Smooth muscle cell (in vitro differentiated cells): ENCODE results near the gene TDRD10. TPM values are rescaled to one million over a fixed set of nuclear protein-coding genes. Genes with fewer than 3 reads are reported as not detected.

Experiments
- DNase-seq: peaks from one replicate; lab custom pipeline; 2025; ENCODE audit not compliant: unreplicated experiment; lab: John Stamatoyannopoulos, UW
- H2AFZ ChIP-seq: fragments of 200-600 bp; sonication (generic); 2 replicates; pipeline ENCODE4 v1.6.0; 2016; ENCODE audit warnings: antibody characterized with exemption, low read depth, mild to moderate bottlenecking
- H3F3A ChIP-seq: fragments of 200-600 bp; sonication (generic); 2 replicates; pipeline ENCODE4 v1.6.0; 2017; ENCODE audit warnings: antibody characterized with exemption, low read depth
- H3K27ac ChIP-seq: fragments of 200-600 bp; sonication (generic); 2 replicates; pipeline ENCODE4 v1.5.1; 2016; ENCODE audit warnings: low read depth, mild to moderate bottlenecking
- H3K27me3 ChIP-seq: fragments of 200-600 bp; sonication (generic); 2 replicates; pipeline ENCODE4 v1.6.1; 2016; ENCODE audit warnings: low read depth, mild to moderate bottlenecking
- H3K36me3 ChIP-seq: fragments of 200-600 bp; sonication (generic); 2 replicates; pipeline ENCODE4 v1.5.1; 2016; ENCODE audit warnings: low read depth
- H3K4me1 ChIP-seq: fragments of 200-600 bp; sonication (generic); 2 replicates; pipeline ENCODE4 v1.5.1; 2016; ENCODE audit warnings: low read depth
- H3K4me2 ChIP-seq: fragments of 200-600 bp; sonication (generic); 2 replicates; pipeline ENCODE4 v1.6.0; 2016; ENCODE audit warnings: mild to moderate bottlenecking
- H3K4me3 ChIP-seq: fragments of 200-600 bp; sonication (generic); 2 replicates; pipeline ENCODE4 v1.5.1; 2016; ENCODE audit warnings: mild to moderate bottlenecking
- H3K79me2 ChIP-seq: fragments of 200-600 bp; sonication (generic); 2 replicates; pipeline ENCODE4 v1.6.0; 2016; ENCODE audit warnings: low read depth, mild to moderate bottlenecking
- H3K9ac ChIP-seq: fragments of 200-600 bp; sonication (generic); 2 replicates; pipeline ENCODE4 v1.6.0; 2016; ENCODE audit warnings: low read depth
- H3K9me3 ChIP-seq: fragments of 200-600 bp; sonication (generic); replicated peaks from 2 replicates; pipeline ENCODE4 v1.5.1; 2016; ENCODE audit warnings: low read depth
- H4K20me1 ChIP-seq: fragments of 200-600 bp; sonication (generic); 2 replicates; pipeline ENCODE4 v1.6.0; 2016; ENCODE audit warnings: low read depth
- WGBS: methylation state at CpG from one replicate; pipeline ENCODE4 v1.1.7; 2016; ENCODE audit warnings: low lambda C conversion rate; 5-methylcytosine and 5-hydroxymethylcytosine counted together
- polyA plus RNA-seq: library from polyadenylated mRNA; unstranded; fragments of >200 nt; fragmentation: Nextera tagmentation; extraction: Ambion mirVana; gene quantifications from 2 replicates; pipeline ENCODE4 v1.2.1, GENCODE V29; 2016
- total RNA-seq: library from RNA; depleted of rRNA; stranded (reverse); fragments of >200 nt; gene quantifications from 2 replicates; pipeline ENCODE4 v1.2.3, GENCODE V29; 2014
- TF ChIP-seq, protein P1 (sequence below): fragments of 200-600 bp; sonication (generic); IDR thresholded peaks from 2 replicates; pipeline ENCODE4 v1.5.1; 2017; ENCODE audit warnings: borderline replicate concordance, mild to moderate bottlenecking, antibody characterized with exemption; ENCODE audit not compliant: insufficient read depth, poor library complexity, severe bottlenecking

Gene TDRD10
- total and polyA plus RNA-seq, 2 experiments from 2014 or later = 0.11 to 0.13 TPM

DNA sequence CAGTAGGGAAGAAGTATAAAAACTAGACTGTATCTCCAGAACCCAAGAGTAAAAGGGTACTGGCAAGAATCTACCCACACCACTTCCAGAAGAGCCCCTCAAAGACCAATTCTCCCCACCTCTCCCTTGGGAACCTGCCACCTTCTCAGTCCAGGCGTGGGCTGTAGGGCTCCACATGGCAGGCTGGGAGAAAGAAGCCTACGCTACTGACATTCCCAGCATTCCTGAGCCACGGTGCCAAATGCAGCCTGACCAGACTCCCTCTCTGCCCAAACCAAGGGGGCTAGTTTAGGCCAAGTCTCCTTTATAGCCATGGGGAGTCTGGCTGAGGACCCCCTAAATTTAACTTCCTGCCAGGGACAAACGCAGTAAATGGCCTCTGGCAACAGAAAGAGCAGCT is 54.4 kb downstream of the TDRD10 start:
- TF ChIP-seq, protein P1, sequence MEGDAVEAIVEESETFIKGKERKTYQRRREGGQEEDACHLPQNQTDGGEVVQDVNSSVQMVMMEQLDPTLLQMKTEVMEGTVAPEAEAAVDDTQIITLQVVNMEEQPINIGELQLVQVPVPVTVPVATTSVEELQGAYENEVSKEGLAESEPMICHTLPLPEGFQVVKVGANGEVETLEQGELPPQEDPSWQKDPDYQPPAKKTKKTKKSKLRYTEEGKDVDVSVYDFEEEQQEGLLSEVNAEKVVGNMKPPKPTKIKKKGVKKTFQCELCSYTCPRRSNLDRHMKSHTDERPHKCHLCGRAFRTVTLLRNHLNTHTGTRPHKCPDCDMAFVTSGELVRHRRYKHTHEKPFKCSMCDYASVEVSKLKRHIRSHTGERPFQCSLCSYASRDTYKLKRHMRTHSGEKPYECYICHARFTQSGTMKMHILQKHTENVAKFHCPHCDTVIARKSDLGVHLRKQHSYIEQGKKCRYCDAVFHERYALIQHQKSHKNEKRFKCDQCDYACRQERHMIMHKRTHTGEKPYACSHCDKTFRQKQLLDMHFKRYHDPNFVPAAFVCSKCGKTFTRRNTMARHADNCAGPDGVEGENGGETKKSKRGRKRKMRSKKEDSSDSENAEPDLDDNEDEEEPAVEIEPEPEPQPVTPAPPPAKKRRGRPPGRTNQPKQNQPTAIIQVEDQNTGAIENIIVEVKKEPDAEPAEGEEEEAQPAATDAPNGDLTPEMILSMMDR = no peak
- peak overlapping the region; percentile 73 for H3K4me3 ChIP-seq
- H3K36me3 ChIP-seq = peaks cover 7% of the 10 kb centered on the region
- H3K27me3 ChIP-seq = no peaks in the 10 kb centered on the region
- H3F3A ChIP-seq = peaks cover 12% of the 10 kb centered on the region
- no peak overlapping the region for H3K27ac ChIP-seq
- no peaks in the 10 kb centered on the region for H3K9me3 ChIP-seq
- no peak overlapping the region for H3K9ac ChIP-seq
- peaks cover 26% of the 10 kb centered on the region for H3K79me2 ChIP-seq
- peaks cover 3% of the 10 kb centered on the region for H3K4me1 ChIP-seq
- DNase-seq = no peak
- no peak overlapping the region for H2AFZ ChIP-seq
- H4K20me1 ChIP-seq = peaks cover 46% of the 10 kb centered on the region
- H3K4me2 ChIP-seq = peak overlapping the region; percentile 93
- WGBS = 6% methylated on average over 4 of the region's 4 CpGs

DNA sequence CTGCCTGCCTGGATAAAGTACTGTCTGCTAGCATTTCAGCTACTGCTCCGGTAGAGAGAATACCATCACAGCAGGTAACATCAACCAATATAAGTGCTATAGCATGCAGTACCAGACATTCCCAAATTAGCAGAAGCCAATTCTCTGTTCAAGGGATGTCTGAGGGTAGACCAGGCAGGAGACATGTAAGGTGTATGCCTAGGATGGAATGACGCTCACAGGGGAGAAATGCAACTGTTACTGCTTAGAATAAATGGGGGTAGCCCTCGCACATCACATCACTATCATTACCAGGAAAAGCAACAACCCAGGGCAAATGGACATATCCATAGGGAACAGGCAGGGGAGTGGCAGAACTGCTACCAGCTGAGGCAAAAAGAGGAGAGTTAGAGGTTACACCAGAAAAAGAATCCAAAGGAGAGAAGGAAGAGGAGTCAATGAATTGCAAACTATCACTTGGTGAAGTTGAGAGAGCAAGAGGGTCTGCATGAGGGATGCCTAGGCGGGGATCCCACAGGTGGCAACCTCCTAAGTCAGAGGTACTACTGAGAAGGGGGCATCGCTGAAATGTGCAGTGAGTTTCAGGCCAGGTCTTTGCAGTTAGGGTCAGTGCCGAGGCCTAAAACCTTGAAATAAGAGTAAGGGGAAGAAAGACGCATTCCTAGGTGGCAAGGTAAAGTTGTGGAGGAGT is 55.4 kb downstream of the TDRD10 start:
- H3F3A ChIP-seq = peaks cover 8% of the 10 kb centered on the region
- H3K36me3 ChIP-seq = peaks cover 7% of the 10 kb centered on the region
- no peaks in the 10 kb centered on the region for H3K9me3 ChIP-seq
- H3K4me1 ChIP-seq = peaks cover 3% of the 10 kb centered on the region
- DNase-seq = no peak
- no peak overlapping the region for H2AFZ ChIP-seq
- 16% methylated on average over 7 of the region's 7 CpGs for WGBS
- H3K9ac ChIP-seq = peak overlapping the region; percentile 52
- peak overlapping the region; percentile 93 for H3K4me2 ChIP-seq
- H3K27me3 ChIP-seq = no peaks in the 10 kb centered on the region
- peak overlapping the region; percentile 73 for H3K4me3 ChIP-seq
- peaks cover 26% of the 10 kb centered on the region for H3K79me2 ChIP-seq
- H3K27ac ChIP-seq = no peak overlapping the region
- TF ChIP-seq, protein P1 = no peak
- H4K20me1 ChIP-seq = peaks cover 44% of the 10 kb centered on the region

DNA sequence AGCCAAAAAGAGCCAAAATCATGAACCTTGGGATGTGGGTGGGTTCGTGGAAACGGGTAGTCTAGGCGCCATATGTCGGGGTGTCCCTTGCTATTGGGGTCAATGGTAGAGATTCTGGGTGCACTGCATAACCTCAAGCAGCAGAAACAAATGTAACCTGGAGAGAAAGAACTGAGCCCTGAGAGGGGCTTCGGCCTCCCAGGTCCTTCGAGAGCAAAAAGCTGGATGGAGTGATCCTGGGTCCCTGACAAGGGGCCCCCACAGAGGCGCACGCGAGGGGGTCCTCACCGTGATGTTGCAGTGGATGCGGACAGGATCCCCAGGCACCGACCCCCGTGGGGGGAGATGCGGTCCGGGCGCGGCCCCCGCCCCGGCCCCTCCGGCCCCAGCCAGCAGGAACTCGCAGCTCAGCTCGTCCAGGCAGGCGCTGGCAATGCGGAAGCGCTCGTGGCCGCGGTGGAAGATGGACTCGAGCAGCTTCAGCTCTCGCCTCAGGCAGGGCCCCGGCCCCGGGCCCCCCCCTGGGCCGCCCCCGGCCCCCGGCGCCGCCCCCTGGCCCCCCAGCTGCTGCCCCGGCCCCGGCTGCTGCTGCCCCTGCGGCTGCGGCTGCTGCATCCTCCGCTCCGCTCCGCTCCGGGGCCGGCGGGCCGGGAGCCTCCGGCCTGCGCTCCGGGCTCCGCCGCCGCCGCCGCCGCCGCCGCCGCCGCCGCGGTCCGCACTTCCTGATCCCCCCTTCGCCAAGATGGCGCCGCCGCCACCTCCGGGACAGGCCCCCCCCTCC is 56.1 kb downstream of the TDRD10 start, which contains the start of gene UBE2Q1:
TSS of gene UBE2Q1 (minus strand) at position 724 of the 781 bp plus-strand sequence. CDS start at position 615, 109 bp downstream.
- H3K27me3 ChIP-seq = no peaks in the 10 kb centered on the region
- H4K20me1 ChIP-seq = peaks cover 36% of the 10 kb centered on the region
- TF ChIP-seq, protein P1 = no peak
- H3K79me2 ChIP-seq = peaks cover 26% of the 10 kb centered on the region
- H2AFZ ChIP-seq = peak within 1 kb of the TSS; percentile 20
- no peaks in the 10 kb centered on the region for H3K9me3 ChIP-seq
- H3K4me1 ChIP-seq = peaks cover 3% of the 10 kb centered on the region
- H3F3A ChIP-seq = peaks cover 7% of the 10 kb centered on the region
- H3K27ac ChIP-seq = peak within 1 kb of the TSS; percentile 74
- H3K36me3 ChIP-seq = peaks cover 3% of the 10 kb centered on the region
- H3K4me3 ChIP-seq = peak within 1 kb of the TSS; percentile 73
- DNase-seq = peak; percentile 38
- H3K9ac ChIP-seq = peak within 1 kb of the TSS; percentile 52
- peak within 1 kb of the TSS; percentile 93 for H3K4me2 ChIP-seq
- WGBS = 3% methylated on average over 15 of the region's 69 CpGs
